SH-SY5Y (cell line): ENCODE data around the gene NBAS.

Experiments
- GATA2 ChIP-seq: IDR thresholded peaks from 2 replicates; pipeline ENCODE4 v1.6.1; 2011; ENCODE audit warnings: mild to moderate bottlenecking, low read depth, low read length
- GATA3 ChIP-seq: IDR thresholded peaks from 2 replicates; pipeline ENCODE4 v1.6.1; 2011; ENCODE audit warnings: low read depth, mild to moderate bottlenecking, low read length, moderate library complexity

GRCh38 chr2:15352363-15352762, 208.8 kb downstream of the NBAS start:
- TF ChIP-seq GATA2 = no peak
- TF ChIP-seq GATA3 = no peak
